ENCODE measurements around the gene CXCL12.

The CXCL12 gene

DNA sequence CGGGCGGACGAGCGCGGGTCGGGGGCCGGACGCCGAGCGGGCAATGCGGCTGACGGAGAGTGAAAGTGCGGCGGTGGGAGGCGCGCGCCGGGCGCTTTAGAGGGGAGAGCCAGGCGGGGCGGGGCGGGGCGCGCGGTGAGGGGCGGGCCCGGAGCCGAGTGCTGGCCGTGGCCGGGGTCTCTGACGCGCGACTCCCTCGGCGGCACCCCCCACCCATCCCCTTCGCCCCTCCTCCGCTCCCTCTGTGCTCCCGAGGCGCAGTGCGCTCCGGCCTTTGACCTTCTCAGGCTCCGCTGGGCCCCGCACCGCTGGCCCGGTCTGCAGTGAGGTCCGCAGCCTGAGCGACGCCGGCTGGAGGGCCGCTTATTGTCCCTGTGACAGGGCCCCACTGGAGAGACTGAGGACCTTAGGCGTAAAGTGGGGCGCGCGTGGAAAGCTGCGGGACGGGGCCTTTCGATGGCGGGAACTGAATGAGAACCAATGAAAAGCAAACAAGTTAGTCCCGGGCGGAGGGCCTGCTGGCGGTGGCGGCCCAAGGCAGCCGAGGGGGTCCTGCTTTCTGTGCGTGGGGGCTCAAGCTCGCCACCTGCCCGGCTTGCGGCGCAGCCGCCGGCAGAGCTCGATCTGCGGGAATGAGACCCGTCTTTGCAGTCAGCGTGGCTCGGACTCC lies at the start of gene CXCL12:
Gene CXCL12 (minus strand): TSS at position 72 of the 670 bp plus-strand sequence. CDS start 92 bp downstream, outside the sequence.
- DNase-seq = no peak

DNA sequence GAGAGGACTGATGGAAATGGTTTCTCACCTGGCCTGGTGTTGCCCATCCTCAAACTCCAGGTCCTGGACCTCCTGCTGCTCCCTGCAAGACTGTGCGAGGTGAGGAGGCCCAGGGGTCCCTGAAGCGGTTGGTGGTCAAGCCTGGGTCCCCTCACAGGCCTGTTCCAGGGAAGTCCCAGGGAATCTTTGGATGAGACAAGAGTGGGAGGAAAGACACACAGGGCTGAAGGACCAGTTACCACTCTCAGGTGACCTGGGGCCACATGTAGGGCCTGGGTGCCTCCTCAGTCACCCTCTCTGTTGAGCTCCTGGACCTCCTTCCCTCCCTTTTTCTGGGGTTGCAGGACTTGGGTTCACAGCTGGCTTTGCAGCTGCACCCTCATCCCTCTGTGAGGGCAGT lies 42.6 kb upstream of the CXCL12 start:
- no peak for DNase-seq

DNA sequence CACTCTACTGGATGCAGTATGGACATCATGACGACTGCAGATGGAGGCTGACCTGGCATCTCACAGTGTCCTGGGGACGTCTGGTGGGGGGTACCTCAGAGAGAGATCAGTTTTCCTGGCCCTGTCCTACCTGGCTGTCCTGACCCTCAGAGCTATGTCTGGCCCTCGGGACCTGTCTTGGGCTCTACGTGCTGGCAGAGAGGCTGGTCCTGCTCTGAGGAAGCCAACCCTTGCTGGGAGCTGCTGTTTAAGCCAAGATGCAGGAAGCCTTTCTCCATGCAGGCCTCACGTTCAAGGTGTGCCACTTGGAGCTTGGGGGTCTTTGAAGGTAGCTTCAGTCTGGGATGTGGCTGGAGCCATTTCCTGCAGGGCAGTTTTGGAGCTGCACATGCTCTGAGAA lies 42.1 kb upstream of the CXCL12 start:
- DNase-seq = no peak

DNA sequence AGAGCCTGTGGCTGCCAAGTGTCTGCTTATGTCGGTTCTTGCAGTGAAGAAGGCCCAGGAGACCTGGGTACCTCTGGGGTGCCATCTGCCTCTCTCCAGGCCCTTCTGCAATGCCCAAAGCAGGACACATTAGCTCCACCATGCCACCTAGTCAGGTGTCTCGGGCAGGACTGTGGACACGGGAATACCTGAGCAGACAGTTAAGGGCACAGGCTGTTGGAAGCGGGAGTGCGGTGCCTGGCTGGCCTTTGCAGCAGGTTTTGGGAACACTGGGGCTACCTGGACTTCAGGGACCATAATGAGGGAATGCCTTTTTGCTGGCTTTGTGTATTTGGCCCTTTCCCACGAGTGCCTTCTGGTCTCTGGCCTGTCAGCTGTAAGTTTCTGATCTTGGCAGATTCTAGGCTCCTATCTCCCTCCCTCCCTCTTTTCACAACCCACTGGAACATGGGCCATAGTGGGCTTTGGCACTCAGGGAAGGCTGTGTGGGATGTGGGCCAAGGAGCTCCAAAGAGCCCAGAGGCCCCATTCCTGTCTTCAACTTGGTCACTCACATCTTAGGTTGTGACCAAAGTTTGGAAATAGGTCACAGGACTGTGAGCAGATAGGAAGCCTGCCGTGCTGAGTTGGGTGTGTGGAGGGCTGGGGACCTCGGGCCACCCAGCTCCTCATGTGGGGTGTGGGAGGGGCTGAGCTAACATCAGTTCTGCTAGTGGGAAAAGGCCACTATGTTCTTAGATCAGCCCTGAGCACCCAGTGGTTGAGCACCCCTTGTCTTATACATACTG lies 41.5 kb upstream of the CXCL12 start:
- DNase-seq = no peak

DNA sequence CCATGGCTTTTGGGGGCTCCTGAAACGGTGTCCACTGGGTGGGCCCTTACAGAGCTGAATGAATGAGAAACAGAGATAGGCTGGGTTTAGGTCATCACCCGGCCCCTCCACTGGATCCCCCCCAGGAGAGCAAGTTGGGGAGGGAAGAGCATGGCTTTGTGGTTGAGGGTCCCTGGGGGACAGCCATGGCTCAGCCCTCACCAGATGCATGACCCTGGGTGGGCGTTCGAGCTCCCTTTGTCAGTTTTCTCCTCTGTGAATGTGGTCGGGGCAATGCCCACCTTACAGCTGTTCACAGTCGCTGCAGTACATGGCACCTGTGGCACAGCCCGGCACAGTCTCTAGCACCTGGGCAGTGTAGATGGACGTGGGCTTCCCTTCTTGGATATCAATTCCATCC lies 40.6 kb upstream of the CXCL12 start:
- no peak for DNase-seq

DNA sequence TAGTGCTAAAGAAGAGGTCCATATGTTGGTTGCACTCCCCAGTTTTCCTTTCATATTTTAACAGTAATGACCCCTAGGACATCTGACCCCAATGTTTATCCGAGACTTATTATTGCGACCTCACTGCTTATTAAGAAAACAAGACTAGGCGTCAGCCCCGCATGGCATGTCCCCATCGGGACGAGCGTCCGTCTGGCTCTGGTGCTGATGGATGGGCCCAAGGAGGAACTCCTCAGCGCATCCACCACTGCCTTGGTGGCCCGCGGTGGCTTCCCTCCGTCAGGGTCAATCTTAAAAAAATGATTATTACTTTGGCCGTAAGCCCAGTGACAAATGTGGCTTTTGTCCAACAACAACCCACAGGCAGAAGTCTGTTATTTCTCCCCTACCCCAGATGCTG lies 40.1 kb upstream of the CXCL12 start:
- no peak for DNase-seq

DNA sequence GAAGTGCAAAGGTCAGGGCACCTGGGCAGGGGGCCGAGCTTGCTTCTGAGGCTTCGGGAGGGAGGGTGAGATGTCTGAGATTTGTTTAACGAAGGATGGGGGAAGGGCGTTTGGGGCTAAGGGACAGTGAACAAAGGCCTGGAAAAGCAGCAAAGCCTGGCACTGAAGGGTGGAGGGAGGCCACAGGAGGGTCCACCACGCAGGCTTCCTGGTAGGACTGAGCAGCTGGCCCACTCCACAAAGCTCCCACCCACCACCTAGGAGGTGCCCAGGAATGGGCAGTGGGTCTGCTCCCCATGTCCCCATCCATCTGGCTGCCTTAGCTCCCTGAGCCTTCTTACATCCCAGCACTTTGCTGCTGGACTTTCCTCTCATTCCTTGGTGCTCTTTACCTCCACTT lies 39.4 kb upstream of the CXCL12 start:
- DNase-seq = no peak

DNA sequence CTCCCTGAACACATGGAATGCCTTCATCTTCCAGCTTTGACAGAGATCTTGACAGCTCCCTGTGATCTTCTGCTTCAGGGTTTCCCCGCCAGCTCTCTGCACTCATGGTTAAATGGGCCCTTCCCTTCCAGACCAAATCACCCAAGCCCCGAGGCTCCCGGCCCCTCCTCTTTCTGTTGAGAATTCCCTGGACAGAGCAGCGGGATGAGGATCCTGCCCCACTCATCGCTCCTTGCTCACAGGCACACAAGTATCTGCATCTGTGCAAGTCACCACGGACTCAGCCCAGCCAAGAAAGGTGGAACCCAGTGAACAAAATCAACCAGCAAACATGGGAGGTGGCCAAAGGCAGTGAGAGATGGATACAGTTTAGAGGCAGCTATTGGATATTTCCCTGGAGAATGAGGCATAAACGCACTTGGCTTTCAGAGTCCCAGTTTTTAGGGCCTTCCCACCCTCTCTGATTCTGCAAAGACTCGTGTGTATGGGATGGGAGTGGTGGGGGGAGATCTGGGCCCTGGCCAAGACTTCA lies 37.7 kb upstream of the CXCL12 start:
- no peak for DNase-seq

DNA sequence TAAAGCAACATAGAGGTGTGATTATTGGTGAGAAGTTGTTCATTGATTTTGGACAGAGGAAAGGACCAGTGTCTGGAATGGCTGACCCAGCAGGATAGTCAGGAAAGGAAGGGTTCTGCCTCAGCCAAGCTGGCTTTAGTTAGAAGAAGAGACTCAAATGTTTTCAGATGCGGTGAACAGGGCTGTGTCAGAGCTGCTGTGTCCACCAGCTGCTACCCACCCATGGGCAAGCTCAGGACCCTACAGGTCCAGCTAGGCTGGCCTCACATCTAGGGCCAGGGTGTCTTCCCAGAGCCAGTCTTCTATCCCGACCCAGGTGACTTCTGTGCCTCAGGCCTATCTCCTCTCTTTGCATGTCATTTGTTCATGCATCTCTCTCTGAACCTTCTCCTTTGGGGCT lies 37.3 kb upstream of the CXCL12 start:
- DNase-seq = no peak

DNA sequence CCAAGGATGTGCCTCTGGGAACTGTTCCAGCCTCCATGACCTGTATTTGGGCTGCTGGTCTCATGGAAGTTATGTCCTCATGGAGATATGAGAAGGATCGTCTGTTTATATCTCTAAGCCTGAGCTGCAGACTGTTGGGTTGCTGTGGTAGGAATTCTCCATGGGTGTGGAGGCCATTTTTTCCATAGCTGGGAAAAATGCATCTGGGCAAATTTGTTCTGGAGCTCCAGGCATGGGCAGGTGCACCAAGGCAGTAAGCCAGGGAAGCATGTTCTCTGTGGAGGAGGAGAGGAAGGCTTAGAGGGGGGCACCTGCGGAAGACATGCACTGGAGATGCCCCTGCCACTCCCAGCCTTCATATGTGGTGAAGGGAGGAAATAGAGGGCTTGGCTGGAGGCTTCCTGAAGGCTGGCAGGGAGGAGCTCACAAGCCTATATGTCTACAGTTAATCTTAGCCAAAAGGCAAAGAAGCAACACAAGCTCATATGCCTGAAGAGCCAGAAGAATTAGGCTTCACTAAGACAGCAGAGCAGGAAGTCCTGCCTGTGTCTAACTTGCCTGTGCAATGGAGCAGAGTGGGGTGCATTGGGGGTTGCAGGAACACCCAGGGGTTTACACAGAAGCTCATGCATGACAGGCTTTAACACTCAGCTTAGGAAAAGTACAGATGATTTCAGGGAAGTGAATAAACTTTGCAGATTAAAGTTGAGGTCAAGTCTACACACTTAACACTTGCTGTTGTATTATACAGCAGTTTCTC lies 35.1 kb upstream of the CXCL12 start:
- DNase-seq = no peak

DNA sequence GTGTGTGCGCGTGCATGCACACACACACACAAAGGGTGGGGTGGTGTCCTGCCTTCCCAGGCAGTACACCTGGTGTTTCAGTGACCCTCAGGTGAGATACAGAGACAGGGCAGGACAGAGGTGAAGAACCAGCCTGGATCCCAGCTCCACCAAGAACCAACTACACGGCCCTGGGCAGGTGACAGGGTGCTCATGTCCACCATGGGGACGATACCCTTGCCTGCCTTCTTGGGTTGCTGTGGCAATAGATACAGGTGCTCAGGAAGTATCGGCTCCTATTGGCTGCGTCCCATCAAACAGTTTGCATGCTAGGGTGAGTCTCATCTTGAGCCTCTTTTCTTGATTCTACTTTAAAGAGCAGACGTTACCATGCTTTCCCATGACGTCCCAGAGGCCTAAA lies 33.7 kb upstream of the CXCL12 start:
- no peak for DNase-seq

DNA sequence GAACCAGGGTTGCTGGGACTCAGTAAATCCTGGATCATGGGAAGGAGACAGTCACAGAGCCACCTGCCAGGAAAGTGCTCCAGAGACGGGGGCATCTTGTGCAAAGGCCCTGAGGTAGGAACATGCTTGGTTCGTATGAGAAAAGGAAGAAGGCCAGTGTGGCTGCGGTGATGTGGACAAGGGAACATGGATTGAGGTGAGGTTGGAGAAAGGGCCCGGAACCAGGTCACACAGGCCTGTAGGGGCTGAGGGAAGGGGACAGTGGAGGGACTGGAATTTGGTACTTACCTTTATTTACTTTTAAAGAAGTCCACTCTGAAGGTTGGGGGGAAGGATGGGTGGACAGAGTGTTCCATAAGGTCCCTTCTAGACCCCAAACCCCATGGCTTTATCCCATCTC lies 32.9 kb upstream of the CXCL12 start:
- no peak for DNase-seq

DNA sequence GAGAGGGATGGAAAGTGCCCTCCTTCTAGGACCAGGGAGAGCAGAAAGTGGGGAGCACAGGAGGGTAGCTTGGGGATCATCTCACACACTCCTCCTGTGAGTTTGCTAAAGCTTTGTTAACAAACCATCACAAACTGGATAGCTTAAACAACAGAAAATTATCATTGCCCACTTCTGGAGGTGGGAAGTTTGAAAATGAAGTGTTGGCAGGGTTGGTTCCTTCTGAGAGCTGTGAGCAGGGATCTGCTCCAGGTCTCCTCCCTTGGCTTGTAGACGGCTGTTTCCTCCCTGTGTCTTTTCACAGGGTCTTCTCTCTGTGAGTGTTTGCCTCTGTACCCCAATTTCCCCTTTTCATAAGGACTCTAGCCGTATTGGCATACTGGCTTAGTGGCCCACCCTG lies 32.0 kb upstream of the CXCL12 start:
- no peak for DNase-seq

DNA sequence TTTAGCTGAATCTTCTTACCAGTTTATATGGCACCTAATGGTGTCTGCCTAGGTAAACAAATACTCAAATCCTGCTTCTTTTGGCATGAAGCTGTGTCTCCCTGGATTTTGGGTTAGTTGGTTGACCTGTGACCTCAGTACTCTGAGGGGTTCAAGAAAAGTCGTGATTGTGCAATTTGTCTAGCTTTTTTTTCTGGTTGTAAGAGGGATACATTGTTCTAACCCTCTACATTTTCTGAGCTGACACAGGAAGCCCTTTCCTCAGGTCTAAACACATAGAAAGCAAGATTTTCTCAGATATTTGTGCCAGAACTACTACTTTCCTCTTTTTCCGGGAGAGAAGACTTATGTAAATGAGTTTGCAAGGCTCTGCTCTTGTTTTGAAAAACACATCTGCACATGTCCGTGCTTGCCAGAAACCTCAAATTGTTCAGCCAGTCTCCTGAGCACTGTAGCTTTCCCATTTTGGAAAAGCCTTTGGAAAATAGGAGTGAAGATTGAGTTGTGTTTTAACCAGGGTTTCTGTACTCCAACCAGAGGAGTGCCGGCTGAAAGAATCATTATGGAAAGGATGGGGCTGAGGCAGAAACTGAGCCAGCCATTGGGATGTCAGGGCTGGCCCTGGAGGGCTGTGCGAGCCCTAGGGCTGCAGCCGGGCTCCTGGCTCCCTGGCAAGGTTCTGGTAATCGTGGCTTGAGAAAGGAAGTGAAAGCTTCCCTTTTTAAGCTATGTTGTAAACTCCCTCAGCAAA lies 31.3 kb upstream of the CXCL12 start:
- no peak for DNase-seq

DNA sequence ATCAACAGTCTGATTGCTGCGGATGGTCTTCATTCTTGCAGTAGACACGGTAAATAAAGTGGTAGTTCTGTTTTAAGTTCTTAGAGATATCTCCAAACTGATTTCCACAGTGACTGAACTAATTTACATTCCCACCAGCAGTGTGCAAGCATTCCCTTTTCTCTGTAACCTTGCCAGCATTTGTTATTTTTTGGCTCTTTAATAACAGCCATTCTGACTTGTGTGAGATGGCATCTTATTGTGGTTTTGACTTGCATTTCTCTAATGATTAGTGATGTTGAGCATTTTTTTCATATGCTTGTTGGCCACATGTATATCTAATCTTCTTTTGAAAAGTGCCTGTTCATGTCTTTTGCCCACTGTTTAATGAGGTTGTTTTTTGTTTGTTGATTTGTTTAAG lies 30.2 kb upstream of the CXCL12 start:
- no peak for DNase-seq

DNA sequence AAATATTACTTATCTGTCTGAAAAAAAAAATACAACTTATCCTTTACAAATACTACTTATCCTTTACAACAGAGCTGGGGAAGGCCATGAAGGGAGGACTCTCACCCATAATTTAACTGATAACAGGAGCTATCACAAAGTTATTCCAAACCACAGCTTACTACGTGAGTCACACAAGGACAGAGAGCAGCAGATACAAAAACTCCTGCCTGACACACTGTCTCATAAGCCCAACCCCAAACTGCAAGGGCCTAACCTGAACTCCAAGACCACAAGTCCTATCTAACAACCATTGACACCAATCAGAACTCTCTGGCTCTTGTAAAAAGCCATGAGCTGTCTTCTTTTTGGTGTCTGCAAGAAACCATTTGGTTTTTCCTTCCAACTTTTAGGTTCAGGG lies 28.5 kb upstream of the CXCL12 start:
- no peak for DNase-seq

DNA sequence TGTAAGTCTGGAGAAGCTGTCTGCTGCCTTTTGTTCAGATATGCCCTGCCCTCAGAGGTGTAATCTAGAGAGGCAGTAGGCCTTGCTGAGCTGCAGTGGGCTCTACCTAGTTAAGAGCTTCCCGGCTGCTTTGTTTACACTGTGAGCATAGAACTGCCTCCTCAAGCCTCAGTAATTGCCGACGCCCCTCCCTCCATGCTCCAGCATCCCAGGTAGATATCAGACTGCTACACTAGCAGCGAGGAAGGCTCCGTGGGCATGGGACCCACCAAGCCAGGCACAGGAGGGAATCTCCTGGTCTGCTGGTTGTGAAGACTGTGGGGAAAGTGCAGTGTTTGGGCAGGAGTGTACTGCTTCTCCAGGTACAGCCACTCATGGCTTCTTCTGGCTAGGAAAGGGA lies 26.4 kb upstream of the CXCL12 start:
- no peak for DNase-seq

DNA sequence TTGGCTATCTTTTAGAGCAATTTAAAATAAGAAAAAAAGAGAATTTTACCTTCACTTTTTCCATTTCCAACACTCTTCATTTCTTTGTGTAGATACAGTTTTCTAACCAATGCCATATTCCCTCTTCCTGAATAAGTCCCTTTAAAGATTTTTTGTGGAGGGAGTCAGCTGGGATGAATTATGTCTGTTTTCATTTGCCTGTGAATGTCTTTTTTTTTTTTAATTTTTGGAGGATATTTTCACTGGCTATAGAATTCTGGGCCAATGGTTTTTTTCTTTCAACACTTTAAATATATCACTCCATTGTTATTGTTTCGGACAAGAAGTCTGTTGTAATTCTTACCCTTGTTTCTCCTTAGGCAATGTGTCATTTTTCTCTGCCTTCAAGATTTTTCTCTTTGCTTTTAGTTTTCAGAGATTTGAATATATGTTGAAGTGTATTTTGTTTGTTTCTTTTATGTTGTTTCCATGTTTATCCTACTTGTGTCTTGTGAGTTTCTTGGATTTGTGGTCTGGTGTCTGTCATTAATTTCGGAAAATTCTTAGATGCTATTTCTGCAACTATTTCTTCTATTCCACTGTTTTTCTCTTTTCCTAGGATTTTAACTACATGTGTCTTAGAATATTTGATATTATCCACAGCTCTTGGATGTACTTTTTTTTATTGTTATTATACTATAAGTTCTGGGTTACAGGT lies 20.0 kb upstream of the CXCL12 start:
- DNase-seq = no peak

DNA sequence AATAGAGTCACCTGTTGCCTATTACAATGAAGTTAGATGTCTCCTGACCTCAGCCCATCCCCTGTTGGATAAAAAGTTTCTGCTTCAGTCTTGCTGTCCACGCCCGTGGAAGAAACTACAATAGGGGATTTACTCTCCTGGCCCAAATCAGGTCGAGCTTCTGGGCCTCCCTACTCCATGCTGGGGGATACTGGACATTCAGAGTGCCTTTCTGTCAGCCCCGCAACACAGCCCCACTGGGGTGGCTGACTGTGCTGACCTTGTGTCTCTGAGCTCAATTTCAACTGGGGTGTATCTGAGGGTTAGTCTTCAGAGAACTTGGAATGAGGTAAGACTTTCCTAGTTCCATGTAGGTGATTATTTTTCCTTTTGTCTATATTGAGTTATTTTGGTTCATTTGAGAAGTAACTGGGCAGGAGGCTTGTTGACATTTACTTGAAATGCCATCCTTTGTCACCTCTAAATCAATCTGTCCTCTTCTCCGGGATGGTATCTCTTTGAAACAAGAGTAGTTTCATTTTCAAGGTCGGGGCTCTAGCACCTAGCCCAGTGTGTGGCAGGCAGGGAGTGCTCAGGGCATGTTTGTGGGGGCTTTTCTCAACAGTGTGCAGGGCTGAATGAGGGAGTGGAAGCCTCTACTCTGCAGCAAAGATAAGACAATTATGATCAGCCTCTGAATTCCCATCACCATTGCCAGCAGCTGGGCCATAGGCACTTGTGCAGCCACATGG lies 17.7 kb upstream of the CXCL12 start:
- no peak for DNase-seq

DNA sequence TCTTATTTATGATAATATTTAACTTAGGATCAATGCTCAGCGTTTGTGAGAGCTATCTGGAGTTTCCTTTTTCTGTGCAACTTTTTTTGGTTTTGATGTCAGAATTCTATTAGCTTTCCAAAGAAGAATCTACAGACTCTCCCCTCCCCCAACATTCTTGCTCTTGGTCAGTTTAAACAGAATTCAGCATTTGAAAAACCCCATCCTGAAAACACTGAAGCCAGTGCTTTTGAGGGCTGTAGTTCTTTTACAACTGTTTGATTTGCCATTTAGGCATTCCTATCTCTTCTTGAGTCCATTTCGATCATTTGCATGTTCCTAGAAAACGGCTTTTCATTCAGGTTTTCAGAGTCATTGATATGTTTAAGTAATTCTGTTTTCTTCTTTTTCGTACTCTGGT lies 15.6 kb upstream of the CXCL12 start:
- DNase-seq = no peak

DNA sequence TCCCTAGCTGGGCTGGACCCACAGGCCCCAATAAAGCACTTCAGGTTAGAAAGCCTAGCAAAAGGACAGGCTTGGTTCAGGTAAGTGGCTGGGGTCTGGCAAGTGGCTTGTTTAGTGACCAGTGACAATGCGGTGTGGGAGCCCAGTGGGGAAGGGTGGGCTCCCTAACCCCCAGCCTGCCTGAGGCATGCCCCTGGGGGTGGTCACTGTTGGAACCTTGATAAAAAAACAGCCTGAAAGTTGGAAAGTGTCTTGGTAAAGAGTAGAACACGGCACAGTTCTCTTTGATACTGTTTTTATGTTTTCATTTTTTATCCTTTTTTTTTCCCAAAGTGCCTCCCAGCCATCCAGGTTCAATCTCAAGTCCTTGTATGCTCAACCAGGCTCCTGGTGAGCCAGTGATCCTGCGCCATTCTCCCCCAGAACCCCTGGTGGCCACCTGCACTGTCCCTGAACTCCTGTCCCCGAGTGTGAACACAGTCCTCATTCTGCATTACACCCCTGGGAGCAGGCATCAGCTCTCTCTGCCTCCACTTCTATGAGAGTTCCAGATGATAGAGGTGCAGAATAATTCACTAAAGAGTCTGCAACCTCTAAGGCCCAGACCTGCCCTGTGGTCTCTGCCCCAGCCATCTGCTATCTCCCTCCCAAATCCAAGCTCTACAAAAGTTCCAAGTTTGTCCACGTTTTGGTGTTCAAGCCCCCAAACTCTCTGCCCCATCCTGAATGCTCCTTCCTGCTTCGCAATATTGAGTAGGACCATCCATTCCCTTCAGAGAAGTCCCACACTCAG lies 15.0 kb upstream of the CXCL12 start:
- DNase-seq = no peak

All from NCI-H526 treated with DMSO at 0.1 percent for 48 hours (cell line).